Measurements from ENCODE around the gene PHTF2.
"Not testable (repeated sequence)": the region's sequence is repeated elsewhere in the genome, so short reads cannot be mapped to it uniquely, and the experiment has no call there.

The PHTF2 gene

DNA sequence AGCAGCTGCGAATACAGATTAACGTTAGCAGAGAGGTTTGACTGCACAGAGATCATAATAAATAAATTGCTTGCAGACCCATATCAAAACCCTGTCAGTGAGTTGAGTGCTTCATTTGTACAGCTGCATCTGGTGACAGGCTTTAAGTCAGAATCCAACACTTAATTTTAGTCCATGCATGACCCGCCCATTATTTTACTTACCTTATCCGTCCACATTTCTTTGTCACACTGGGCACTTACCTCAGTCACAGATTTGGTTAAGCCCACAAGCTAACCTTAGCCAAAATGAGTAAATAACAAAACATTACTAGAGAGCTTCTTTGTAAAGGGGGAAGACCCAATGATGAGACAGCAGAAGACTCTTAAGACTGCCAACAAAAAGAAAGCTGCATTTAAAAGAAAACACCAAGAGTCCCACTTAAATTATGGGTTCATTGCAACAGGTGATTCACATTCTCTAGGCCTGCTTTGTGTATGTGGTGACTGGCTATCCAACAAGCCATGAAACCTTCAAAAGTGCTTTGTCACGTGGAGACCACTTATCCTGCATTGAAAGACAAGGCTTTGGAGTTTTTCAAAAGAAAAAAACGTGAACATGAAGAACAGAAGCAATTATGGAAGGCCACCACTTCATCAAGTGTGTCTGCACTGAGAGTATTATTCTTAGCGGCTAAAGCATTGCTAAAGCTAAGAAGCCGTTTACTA lies 32.2 kb downstream of the PHTF2 start:
- no peak for DNase-seq (ENCODE audit: low read depth)

DNA sequence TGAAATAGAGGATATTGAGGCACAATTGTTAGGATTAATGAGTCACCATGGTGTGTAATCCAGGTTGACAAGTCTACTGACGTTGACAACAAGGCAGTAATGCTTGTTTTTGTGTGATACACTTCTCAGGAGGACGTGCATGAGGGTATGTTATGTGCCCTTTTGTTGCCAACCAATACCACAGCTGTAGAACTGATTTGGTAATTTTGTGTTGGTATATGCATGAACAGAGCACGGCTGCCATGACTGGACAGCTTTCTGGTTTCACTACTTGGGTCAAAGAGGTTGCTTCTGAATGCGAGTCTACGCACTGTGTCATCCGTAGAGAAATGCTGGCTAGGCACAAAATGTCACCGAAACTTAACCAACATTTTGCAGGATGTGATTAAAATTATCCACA lies 32.9 kb downstream of the PHTF2 start:
- no peak for DNase-seq (ENCODE audit: low read depth)

DNA sequence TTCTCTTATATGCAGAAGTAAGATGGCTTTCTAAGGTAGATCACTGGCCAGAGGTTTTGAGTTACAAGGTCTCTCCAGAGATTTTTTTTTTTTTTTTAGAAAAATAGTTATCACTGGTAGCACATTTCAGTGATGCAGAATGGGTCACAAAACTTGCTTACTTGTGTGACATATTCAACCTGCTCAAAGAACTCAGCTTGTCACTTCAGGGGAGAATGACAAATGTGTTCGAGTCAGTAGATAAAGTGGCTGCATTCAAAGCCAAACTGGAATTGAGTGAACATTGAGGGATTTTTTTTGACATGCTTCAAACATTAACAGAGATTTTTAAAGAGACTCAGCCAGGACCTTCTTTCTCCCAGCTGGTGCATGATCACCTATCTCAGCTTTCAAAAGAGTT lies 33.4 kb downstream of the PHTF2 start:
- no peak for DNase-seq (ENCODE audit: low read depth)

GRCh38 chr7:77833136-77833535 lies 34.6 kb downstream of the PHTF2 start:
- DNase-seq (ENCODE audit: low read depth): no peak

- not testable (repeated sequence) for DNase-seq (ENCODE audit: low read depth)
Observed at GRCh38 chr7:77836425-77836824, 37.9 kb downstream of the PHTF2 start.

DNA sequence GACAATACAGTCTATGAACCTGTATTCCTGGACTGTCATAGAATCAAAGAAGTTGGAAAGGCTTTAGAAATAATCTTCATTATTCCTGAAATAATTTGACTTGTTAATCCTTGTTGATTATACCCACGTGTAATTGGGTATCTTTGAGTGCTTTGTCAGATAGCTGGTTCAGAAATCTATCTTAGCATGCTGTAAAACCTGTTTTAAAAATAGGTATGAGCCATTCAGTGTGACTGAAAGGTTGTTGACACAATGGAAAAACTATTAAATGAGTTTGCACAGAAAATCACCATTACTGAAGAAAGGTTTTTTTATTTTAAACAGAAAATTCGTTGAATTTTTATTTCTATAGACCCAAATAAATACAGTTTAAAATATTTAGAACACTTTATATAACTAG lies 38.7 kb downstream of the PHTF2 start:
- DNase-seq (ENCODE audit: low read depth): no peak

GRCh38 chr7:77837966-77838365 lies 39.4 kb downstream of the PHTF2 start:
- no peak for DNase-seq (ENCODE audit: low read depth)

DNA sequence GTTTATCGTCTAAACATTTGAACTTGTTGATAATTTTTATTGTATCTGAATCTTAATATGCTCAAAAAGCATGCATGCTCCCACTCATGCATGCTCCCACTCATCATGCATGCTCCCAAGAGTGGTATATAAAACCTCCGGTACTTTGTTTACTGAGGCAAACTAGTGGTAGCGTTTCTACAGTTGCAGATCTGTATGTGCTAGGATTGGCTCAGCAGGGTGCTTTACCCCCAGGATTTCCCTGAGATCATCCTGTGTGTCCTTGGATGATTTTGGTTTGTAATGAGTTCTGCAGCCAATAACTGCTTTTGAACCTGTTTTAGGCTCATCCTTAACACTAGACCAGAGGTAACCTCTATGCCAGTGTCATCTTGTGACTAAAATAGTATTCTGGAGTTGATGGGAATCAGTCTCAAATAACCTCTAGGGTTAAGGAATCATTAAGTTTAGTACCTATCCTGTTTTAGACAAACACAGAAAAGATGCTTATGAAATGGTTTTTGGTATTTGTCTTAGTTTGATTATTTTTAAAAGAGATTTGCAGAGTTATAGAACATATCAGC lies 40.4 kb downstream of the PHTF2 start:
- DNase-seq (ENCODE audit: low read depth): no peak

GRCh38 chr7:77839919-77840318 lies 41.3 kb downstream of the PHTF2 start:
- no peak for DNase-seq (ENCODE audit: low read depth)

GRCh38 chr7:77843194-77843593 lies 44.6 kb downstream of the PHTF2 start:
- DNase-seq (ENCODE audit: low read depth): no peak

DNA sequence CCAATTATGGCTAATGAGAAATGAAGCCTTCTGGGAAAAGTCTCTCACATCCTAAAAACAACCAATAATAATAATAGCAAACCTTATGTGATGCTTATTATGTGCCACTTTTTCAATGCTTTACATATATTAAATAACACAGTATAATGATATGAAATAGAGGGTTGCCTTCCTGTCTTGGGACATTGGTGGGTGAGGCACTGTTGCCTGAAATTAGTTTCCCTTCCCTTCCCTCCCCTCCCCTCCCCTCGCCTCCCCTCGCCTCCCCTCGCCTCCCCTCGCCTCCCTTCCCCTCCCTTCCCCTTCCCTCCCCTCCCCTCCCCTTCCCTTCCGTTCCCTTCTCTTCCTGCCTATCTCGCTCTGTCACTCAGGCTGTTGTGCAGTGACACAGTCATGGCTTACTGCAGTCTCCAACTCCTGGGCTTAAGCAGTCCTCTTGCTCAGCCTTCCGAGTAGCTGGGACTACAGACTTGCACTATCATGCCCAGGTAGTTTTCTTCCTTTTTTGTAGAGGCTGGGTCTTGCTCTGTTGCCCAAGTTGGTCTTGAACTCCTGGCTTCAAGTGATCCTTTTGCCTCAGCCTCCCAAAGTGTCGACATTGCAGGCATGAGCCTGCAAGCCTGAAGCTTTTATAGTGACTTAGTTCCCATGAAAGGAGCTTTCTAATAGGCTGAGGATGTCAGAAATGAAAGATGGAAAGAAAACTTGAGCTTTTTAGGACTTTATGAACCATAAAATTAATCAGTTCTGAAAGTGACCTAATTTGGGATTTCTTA lies 47.9 kb downstream of the PHTF2 start:
- DNase-seq (ENCODE audit: low read depth): no peak

DNA sequence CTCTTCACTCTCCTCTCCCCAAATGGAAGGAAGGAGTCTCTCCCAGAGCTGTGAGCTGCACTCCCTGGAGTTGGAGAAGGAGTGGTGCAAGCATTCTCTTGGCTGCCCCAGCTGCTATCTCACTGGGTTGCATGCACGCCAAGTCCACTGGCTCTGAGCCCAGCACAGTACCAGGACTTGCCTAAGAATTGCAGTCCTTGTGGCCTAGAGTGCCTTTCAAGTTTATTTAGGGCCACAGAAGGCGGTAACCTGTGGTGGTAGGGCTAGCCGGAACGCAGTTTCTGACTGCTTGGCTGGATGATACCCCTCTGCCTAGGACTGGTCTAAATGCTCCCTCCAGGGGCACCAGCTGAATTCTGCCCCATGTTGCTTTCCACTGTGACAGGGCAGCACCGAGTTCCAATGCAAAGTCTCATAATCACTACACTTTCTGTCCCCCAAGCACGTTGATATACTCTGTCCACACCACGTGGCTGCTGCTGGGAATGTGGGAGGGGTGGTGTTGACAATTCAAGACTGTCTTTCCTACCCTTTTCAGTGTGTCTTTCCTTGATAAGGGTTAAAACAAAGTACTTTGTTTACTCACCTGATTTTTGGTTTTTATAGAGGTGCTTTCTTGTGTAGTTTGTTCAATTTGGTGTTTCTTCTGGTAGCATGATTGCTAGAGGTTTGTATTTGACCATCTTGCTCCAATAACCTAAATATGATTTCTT lies 57.0 kb downstream of the PHTF2 start:
- no peak for DNase-seq (ENCODE audit: low read depth)

GRCh38 chr7:77858278-77858677 lies 59.7 kb downstream of the PHTF2 start:
- no peak for DNase-seq (ENCODE audit: low read depth)

DNA sequence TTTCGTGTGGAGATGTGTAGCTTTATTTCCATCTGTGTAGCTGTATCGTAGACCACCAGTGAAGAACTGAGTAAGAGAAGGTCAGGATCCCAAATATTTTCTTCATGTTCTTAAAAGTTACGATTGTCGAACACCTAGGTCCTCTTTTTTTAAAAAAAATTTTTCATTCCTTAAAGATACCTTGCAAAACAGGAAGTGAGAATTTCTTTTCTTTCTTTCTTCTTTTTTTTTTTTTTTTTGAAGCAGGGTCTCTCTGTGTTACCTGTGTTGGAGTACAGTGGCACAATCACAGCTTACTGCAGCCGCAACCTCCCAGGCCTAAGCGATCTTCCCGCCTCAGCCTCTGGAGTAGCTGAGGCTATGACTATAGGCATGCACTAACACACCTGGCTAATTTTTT lies 60.8 kb downstream of the PHTF2 start:
- no peak for DNase-seq (ENCODE audit: low read depth)

DNA sequence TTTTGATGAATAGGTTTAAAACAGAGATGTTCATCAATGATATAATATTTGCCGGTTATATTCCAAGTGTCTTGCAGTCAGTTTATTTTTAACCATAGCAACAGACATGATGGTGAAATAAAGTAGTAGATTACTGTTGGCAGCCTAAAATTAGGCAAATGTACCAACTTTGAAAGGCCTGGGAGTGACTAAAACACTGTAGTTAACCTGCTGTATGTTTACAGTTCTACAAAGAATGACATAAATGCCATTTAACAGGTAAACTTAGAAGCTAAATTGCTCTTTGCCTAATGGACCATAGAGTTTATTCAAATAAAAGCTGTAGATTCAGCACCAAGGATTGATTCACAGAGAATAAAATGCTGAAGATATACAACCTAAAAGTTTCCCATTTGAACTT lies 64.1 kb downstream of the PHTF2 start:
- no peak for DNase-seq (ENCODE audit: low read depth)

DNA sequence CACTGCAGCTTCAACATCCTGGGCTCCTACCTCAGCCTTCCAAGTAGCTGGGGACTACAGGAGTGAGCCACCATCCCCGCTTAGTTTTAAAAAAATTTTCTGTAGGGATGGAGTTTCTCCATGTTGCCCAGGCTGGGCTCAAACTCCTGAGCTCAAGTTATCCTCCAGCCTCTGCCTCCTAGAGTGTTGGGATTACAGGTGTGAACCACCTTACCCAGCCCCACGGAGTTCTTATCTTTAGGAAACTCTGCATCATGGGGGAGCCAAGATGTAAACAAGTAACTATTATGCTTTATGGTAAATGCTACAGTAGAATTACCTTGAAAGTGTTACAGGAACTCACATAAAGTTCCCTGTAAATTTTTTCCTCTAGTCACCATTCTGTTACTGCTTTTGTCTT lies 65.3 kb downstream of the PHTF2 start:
- DNase-seq (ENCODE audit: low read depth): no peak

GRCh38 chr7:77866370-77866769 lies 67.8 kb downstream of the PHTF2 start:
- DNase-seq (ENCODE audit: low read depth): peak; percentile 19

- DNase-seq (ENCODE audit: low read depth): peak; percentile 79
Observed at GRCh38 chr7:77866786-77867536, 68.4 kb downstream of the PHTF2 start.

- peak; percentile 28 for DNase-seq (ENCODE audit: low read depth)
Observed at GRCh38 chr7:77867537-77867865, 68.9 kb downstream of the PHTF2 start.

DNA sequence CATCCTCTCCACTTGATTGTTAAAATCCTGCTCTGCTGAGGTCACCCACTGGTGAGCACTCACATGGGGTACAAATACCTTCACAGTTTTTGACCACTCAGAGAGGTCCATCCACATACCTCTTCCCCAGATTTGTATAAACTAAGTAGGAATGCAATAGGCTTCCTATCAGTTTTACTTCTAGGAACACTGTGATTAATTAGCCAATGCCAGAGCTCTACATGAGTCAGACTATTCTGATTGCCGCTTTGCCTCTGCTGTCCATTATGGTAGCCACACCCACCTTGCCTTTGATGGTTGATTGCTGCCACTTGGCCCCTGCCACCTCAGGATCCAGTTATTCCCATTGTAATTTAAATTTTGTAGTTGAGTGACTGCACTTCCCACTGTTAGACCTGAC lies 73.7 kb downstream of the PHTF2 start:
- DNase-seq (ENCODE audit: low read depth): not testable (repeated sequence)

- DNase-seq (ENCODE audit: low read depth): peak; percentile 25
Observed at GRCh38 chr7:77873416-77874327, 75.1 kb downstream of the PHTF2 start.

All from ELR (cell line).